GM18873 (cell line): ENCODE data around the gene HSFY2.
"Not testable (repeated sequence)": the region's sequence is repeated elsewhere in the genome, so short reads cannot be mapped to it uniquely, and the experiment has no call there.

ENCODE experiments used
- ATAC-seq: cut with Tn5 transposase; IDR thresholded peaks from one replicate; pipeline ENCODE4 v1.9.1; 2021; ENCODE audit warnings: mild to moderate bottlenecking, moderate library complexity, moderate number of reproducible peaks; ENCODE audit not compliant: unreplicated experiment, low FRiP score

HSFY2 gene

GRCh38 chrY:18773635-18774034 is at the start of gene HSFY2:
TSS of gene HSFY2 (minus strand) at chrY:18773735. CDS start at chrY:18773618, 117 bp downstream.
- not testable (repeated sequence) for ATAC-seq

- not testable (repeated sequence) for ATAC-seq
Observed at GRCh38 chrY:18815751-18816150, 42.2 kb upstream of the HSFY2 start.

GRCh38 chrY:18788757-18789406 is 15.3 kb upstream of the HSFY2 start:
- ATAC-seq = not testable (repeated sequence)

GRCh38 chrY:18754077-18754476 is 19.5 kb downstream of the HSFY2 start:
- not testable (repeated sequence) for ATAC-seq

- not testable (repeated sequence) for ATAC-seq
Observed at GRCh38 chrY:18753133-18753815, 20.3 kb downstream of the HSFY2 start.

- not testable (repeated sequence) for ATAC-seq
Observed at GRCh38 chrY:18723714-18724113, 49.8 kb downstream of the HSFY2 start.
